GM20431 (cell line): ENCODE data around the gene IDH2.

Experiments
- in situ Hi-C: fragments of 300-500 bp; cut with MseI, MboI; formaldehyde crosslinking; loops from one replicate; pipeline ENCODE4 v1.15.0; 2020; ENCODE audit warnings: low sequenced_read_pairs; ENCODE audit not compliant: unreplicated experiment

IDH2 gene

DNA sequence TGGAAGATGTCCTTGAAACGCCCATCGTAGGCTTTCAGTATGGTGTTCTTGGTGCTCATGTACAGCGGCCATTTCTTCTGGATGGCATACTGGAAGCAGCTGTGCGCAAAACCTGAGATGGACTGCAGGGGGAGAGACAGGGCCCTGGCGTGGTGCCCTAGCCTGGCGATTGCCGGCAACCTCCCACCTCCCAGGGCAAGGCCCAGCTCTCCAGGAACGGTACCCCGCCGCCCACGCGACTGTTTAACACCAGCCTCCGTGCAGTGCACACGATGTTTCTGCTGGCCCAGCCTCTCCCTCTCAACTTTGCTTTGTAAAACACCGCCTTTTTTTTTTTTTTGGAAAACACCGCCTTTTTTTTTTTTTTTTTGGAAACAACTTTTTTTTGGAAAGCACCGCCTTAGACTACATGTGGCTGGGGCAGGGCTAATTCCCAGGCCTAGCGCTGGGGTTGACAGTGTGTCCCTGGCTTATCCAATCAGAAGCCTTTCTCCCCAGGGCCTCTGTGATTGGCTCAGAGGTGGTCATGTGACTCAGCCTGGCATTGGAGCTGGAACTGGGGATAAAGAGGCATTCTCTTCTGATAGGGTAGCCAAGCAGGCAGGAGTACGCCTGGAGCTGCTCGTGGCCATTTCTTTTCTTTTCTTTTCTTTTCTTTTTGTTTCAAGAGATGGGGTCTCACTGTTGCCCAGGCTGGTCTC, 14.7 kb downstream of the IDH2 start:
- in situ Hi-C loops: loop anchor here (10.0 to 25.0 kb wide), 2 partner anchors 193 to 350 kb away; partner anchors contain the start of gene AP3S2

DNA sequence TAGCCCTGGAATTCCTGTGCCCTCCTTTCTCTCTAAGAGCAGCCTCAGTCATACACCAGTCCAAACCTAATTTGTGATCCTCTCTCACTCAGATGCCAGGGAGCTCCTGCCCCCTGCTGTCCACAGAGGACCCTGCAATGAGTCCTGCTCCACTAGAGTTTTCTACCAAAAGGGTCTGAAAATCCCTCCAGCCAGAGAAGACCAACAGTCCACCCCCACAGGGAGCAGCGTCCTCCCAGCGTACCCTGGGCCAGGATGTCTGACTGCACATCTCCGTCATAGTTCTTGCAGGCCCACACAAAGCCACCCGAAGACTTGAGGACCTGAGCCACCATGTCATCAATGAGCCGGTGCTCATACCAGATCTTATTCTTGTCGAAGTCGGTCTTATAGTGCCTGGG, 15.4 kb downstream of the IDH2 start:
- in situ Hi-C loops: loop anchor here (10.0 to 25.0 kb wide), 2 partner anchors 192 to 350 kb away; partner anchors contain the start of gene AP3S2

DNA sequence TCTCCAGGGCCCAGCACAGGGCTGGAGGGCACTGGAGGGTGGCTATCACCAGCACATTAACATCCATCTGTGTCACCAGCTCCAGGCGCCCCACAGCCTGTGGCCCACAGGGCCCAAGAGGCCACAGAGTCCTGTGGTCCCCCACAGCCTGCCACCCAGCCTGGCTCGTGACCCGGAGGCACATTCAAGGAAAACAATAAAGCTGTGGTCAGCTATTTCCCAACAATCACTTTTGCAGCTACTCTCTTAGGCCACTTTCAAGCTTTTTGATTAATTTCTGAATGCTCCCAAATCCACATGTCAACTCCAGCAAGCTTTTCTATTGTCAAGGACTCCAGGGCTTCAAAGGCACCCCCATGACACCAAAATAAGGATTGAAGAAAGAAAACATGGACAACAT, 16.7 kb downstream of the IDH2 start:
- in situ Hi-C loops: loop anchor here (10.0 to 25.0 kb wide), 2 partner anchors 191 to 348 kb away; partner anchors contain the start of gene AP3S2

DNA sequence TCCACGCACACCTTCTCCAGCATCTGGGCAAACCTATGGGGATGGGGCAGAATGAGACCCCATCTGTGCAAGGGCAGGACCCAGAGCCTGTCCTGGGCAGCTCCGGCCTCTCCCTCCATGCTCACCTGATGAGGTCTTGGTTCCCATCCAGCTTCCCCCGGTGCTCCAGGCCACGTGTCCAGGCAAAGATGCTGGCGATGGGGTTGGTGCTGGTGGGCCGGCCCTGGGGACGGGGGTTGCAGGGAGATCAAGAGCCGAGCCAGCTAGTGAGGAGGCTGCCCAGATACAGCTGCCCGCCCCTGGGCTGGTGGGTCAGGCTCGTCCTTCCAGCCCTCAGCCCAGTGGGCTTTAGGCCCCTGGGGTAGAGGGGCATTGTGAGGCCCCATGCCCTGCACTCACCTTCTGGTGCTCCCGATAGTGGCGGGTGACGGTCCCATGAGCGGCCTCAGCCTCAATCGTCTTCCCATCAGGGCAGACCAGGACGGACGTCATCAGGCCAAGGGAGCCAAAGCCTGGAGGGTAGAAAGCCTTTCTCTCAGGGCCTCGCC, 17.3 kb downstream of the IDH2 start:
- in situ Hi-C loops: loop anchor here (10.0 to 25.0 kb wide), 2 partner anchors 190 to 348 kb away; partner anchors contain the start of gene AP3S2

DNA sequence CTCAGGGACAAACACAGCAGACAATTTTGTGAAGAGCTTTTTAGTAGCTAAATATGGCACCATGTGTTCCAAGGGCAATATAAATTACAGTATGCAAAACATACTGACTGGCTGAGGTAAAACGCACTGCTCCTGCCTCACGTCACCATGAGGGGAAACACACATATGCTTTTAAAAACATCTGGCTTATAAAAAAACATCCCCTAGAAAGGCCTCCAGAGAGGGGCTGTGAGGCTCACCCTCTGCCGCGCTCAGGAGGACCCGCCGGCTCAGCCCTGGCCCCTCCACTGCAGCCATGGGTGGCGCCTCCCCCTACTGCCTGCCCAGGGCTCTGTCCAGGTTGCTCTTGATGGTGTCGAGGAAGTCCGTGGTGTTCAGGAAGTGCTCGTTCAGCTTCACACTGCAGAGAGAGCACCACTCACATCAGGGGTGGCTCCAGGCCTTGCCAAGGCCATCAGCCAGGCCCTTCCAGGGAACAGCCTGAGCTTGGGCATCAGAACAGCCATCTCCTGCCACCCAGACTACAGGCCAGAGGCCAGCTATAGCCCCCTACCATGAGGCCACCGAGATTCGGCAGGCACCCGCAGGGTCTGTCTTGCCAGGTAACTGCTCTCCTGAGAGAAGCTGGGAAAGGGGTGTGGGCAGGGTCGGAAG, 18.2 kb downstream of the IDH2 start:
- in situ Hi-C loops: loop anchor here (10.0 to 25.0 kb wide), 2 partner anchors 189 to 347 kb away; partner anchors contain the start of gene AP3S2

DNA sequence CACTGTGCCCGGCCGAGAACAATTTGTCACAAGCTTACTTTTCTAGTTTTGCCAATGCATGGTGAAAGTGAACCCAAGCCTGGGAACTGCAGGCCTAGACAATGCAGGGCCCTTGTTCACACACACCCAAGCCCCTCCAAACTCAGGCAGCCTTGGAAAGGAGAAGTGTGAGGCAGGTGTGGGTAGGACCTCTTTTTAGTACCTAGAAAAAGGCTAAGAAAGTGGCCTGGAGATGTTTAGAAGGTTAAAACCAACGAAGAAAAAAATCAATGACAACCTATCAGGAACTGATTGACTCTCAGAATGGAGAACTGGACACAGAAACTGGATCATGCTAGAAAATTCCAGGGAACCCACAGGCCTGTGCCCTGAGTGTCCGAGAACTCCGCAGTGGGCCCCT, 18.8 kb downstream of the IDH2 start:
- in situ Hi-C loops: loop anchor here (10.0 to 25.0 kb wide), 2 partner anchors 189 to 346 kb away; partner anchors contain the start of gene AP3S2

DNA sequence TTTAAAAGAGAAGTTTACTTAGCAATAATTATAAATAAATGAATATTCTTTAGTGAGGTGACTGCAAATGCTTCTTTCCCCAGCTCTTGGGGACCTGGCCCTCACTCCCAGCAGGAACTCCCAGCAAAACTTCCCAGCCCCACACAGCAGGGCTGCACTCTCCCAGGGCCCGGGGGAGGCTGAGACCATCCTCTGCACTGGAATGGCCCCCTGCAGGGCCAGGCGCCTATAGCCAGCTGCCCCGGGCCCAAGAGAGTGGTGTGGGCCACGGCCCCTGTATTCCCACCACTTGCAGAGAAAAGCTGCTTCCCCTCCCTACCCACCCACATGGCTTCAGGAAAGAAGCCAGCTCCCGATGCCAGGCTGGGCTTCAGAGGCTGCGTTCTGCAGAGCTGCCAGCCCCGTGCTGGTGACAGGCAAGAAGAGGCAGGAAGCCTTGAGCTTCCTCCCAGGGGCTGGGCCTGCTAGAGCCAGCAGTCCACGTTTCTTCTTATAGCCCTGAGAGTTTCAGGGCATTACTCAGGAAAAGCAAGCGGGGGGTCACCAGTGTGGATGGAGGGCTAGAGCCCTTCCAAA, 20.0 kb downstream of the IDH2 start:
- in situ Hi-C loops: loop anchor here (10.0 to 25.0 kb wide), 2 partner anchors 187 to 345 kb away; partner anchors contain the start of gene AP3S2

DNA sequence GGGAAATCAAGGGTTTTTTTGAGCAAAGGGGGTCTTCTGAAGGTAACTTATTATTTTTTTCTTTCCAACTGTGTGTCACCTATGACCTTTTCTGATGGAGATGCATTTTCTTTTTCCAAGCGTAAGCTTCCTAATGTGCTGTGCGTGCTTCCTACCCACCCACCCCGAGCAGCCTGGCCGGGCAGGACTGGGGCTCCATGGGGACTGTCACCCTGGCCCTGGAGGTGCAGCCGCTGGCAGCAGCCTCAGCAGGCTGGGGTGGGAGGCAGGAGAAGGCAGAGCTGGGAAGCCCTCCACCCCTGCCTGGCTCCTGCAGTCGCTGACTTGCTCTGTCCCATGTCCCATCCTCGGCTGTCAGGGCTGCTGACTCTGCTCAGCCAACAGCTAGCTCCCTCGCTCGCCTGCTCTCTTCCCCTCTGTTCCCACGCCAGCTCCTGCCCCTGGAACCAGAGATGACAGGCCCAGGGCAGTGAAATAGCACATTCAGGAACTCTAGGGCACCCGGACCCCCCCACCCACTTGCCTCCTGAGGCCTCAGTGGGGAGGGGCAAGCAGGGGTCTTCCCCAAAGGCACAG, 21.4 kb downstream of the IDH2 start:
- in situ Hi-C loops: loop anchor here (10.0 to 25.0 kb wide), 2 partner anchors 186 to 344 kb away; partner anchors contain the start of gene AP3S2

DNA sequence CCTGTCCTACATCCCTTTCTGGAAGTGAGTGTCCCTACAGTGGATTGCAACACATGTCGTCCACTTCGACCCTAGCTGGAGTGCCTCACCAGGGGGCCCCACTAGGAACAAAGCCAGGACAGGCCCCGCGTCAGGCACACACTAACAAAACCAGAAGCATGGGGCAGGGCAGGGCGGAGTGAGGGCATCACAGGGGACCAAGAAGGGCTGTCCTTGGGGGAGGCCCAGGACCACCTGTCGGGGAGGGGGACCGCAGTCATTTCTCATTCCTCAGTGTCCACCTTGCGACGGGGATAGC, 21.9 kb downstream of the IDH2 start:
- in situ Hi-C loops: loop anchor here (10.0 to 25.0 kb wide), 2 partner anchors 186 to 343 kb away; partner anchors contain the start of gene AP3S2

DNA sequence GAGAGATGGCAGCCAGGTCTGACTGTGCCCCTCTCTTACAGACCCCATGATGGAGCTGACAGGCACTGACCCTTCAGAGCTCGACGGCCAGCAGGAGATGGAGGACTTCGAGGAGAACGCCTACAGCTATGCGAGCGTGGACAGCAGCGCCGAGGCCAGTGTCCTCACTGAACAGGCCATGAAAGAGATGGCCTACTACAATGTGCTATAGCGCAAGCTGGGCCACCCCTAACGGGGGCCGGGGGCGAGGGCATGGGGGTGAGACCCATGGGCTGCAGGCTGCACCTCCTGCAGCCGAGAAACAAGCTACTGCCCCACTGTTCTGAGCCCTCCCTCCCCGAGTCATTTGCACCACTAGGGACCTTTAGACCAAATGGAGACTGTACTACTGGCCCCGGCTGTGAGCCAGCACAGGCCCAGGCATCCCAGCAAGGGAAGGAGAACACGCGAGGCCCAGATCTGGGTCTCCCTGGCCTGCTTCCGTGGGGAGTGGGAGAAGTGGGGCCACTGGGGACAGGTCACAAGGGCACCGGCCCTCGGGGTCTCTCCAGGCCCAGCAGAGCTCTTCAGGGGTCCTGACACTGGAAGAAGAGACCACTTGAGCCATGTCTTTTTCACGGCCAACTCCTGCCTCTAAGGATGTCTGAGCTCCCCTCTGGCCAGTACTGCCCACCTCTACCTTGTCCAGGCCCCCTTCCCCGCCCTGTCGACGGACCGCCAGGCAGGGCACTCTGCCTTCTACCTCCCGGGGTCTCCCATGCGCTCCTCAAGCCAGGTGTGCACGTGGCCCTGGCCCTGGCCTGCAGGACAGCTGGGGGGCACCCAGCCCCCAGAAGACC, 22.4 kb downstream of the IDH2 start:
- in situ Hi-C loops: loop anchor here (10.0 to 25.0 kb wide), 3 partner anchors 165 to 343 kb away; partner anchors contain the start of genes AP3S2 and ARPIN

DNA sequence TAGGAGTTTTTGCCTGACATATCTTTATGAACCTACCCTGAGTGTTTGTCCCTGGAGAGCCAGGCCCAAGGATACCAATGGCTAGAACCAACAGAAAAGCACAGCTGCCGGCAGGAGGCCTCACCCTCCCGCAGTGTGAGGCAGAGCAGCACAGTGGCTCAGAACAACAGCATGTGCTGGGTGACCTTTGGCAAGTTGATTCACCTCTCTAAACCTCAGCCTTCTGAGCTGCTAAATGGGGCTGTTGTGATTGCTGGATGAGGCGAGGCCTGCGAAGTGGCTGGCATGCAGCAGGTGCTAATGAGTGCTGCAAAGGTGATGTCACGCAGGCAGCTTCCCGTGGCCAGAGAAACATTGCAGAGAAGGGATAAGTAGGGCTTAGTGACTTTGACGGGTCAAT, 23.3 kb downstream of the IDH2 start:
- in situ Hi-C loops: loop anchor here (10.0 to 25.0 kb wide), 2 partner anchors 164 to 342 kb away; partner anchors contain the start of gene ARPIN

DNA sequence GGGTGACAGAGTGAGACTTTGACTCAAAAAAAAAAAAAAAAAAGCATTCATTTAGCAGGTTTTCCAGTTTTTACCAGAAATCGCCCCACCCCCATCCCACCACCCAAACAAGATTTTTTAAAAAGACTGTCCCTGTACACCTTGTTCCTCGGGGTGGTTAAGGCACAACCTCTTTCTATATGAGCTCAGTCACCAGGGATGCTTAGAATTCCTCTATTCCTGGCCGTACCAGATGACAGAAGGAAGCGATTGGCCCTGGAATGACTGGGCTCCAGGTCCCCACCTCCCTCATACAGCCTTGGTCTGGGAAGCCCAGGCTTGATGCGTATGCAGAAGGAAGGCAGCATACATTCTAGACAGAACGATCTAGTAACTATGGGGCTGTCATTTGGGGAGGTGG, 25.6 kb downstream of the IDH2 start:
- in situ Hi-C loops: loop anchor here (10.0 to 25.0 kb wide), 2 partner anchors 162 to 339 kb away; partner anchors contain the start of gene ARPIN

DNA sequence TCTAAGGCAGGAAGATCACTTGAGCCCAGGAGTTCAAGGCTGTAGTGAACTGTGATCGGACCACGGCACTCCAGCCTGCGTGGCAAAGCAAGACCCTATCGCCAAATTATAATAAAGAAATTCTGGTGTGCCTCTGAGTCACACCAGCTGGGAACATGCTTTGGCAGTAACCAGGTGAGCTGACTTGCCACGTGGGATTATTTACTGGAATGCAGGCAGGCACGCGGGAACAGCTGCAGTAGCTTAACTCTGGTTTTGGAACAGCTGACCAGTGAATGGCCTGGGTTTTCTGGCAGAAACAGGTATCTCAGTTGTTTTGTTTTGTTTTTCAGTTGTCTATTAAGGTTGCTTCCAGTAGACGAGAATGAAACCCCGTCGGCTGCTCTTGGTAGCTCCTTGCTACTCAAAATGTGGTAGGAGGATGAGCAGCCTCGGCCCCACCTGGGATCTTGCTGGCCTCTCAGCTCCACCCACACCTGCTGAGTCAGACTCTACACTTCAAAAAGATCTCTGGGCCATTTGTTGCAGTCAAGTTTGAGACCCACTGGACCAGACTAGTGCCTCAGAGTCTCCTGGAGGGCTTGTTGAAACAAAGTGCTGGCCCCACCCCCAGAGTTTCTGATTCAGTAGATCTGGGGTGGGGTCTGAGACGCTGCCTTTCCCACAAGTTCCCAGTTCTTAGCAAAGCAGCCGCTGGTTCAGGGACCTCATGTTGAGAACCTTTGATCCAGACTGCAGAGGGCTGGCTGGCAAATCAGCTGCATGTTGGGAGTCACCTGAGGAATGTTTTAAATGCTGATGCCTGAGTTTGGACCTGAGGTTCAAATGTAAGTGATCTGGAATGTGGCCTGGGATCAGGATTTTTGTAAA, 26.6 kb downstream of the IDH2 start:
- in situ Hi-C loops: loop anchor here (10.0 to 25.0 kb wide), 2 partner anchors 161 to 338 kb away; partner anchors contain the start of gene ARPIN

DNA sequence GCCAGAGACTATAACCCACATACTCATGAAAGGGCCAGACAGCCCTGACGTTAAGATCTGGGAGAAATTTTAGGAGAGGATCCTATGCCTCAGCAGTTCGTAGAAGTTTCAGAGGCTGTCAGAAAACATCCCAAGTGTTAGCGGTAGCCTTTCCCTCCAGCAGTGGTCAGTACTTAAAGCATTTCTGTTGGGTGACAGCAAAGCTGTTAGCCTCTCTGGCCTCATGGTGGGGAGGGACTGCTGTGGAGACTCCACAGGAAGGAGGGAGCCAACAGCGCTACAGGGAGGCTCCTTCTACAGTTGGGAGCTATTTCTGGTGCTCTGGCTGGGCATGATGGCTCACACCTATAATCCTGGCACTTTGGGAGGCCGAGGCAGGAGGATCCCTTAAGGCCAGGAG, 27.4 kb downstream of the IDH2 start:
- in situ Hi-C loops: loop anchor here (10.0 to 25.0 kb wide), 2 partner anchors 160 to 338 kb away; partner anchors contain the start of gene ARPIN

DNA sequence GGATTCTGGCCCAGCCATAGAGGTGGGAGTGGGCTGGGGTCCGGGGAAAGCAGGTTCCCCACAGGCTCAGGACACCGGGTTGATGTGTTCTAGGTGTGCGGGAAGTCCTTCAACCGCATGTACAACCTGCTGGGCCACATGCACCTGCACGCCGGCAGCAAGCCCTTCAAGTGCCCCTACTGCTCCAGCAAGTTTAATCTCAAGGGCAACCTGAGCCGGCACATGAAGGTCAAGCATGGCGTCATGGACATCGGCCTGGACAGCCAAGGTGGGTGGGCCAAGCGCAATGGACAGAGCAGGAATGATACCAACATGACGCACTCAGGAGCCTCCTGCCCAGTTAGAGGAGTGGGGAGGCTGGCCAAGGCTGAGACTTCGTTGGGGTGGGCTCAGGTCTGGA, 28.2 kb downstream of the IDH2 start:
- in situ Hi-C loops: loop anchor here (10.0 kb wide), 1 partner anchor 159 kb away; the partner anchor contains the start of gene ARPIN

DNA sequence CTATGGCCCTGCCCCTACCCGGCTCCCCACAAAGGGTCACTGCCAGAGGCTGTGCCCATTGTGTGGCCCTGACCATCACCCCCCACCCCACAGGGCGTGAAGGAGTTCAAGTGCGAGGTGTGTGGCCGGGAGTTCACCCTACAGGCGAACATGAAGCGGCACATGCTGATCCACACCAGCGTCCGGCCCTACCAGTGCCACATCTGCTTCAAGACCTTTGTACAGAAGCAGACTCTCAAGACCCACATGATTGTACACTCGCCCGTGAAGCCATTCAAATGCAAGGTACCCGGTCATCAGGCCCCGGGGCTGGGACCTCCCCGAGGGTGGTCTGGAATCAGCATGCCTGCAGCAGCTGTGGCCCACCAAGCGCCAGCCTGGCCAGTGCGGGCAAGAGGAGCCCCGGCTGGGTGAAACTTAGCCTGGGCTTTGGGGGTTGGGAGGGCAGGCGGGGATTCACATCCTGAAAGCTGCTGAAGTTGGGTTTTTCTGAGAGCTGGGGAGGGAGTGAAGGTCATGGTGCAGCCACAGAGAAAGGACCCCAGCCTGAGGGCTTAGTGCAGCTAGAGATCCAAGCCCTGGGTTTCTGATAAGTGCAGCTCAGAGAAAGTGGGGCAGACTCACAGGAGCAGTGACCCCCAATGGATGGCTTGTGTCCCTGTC, 29.2 kb downstream of the IDH2 start:
- in situ Hi-C loops: loop anchor here (10.0 kb wide), 1 partner anchor 158 kb away; the partner anchor contains the start of gene ARPIN

DNA sequence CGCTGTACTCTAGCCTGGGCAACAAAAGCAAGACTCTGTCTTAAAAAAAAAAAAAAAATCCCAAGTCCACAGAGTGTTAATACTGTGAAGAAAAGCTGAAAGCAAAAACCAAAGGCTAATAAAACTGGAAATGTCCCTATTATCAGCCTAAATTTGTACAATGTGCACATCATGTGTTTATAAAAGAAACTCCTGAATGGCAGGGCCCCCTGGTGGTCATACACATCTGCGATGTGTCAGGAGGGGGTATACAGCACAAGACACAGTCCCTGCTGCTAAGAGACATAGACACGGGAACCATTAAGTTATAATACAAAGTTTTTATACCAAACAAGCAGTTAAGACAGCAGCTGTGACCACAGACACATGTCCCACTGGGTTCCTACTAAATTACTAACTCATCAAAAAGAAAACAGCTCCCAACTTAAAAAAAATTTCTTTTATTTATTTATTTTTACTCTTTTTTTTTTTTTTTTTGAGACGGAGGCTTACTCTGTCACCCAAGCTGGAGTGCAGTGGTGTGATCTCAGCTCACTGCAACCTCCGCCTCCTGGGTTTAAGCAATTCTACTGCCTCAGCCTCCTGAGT, 31.0 kb downstream of the IDH2 start:
- in situ Hi-C loops: loop anchor here (10.0 kb wide), 1 partner anchor 157 kb away; the partner anchor contains the start of gene ARPIN
